Neutrophil (primary cell): Measurements from ENCODE around the gene TMEM171.

Experiments
- H3K27ac ChIP-seq: fragments of 200-600 bp; sonication (generic); 2 replicates; pipeline ENCODE4 v1.5.1; 2016; ENCODE audit warnings: mild to moderate bottlenecking, moderate library complexity
- H3K27me3 ChIP-seq: fragments of 200-600 bp; sonication (generic); 2 replicates; pipeline ENCODE4 v1.6.0; 2016; ENCODE audit warnings: mild to moderate bottlenecking
- H3K36me3 ChIP-seq: fragments of 200-600 bp; sonication (generic); 2 replicates; pipeline ENCODE4 v1.5.1; 2017
- H3K4me1 ChIP-seq, 2 experiments: fragments of 200-600 bp in 1 of 2; sonication (generic) in 1 of 2; 1 replicate in 1 of 2; 2 replicates in 1 of 2; pipeline versions ENCODE4 v1.5.1 to v1.6.1; 2013 to 2016; ENCODE audit warnings: low read depth in 1 of 2, low read length in 1 of 2, mild to moderate bottlenecking in 1 of 2, moderate library complexity in 1 of 2; ENCODE audit not compliant: control insufficient read depth in 1 of 2, insufficient read depth in 1 of 2
- H3K4me3 ChIP-seq, 2 experiments: fragments of 200-600 bp in 1 of 2; sonication (generic) in 1 of 2; 1 replicate in 1 of 2; 2 replicates in 1 of 2; pipeline ENCODE4 v1.5.1; 2013 to 2016; ENCODE audit warnings: low read depth in 1 of 2, low read length in 1 of 2, mild to moderate bottlenecking in 1 of 2, moderate library complexity in 1 of 2
- H3K9me3 ChIP-seq: fragments of 200-600 bp; sonication (generic); 2 replicates; pipeline ENCODE4 v1.5.1; 2016
- TF ChIP-seq, protein P1 (sequence below): fragments of 200-600 bp; sonication (generic); IDR thresholded peaks from 2 replicates; pipeline ENCODE4 v1.5.1; 2016; ENCODE audit warnings: antibody characterized with exemption

TMEM171 gene

DNA sequence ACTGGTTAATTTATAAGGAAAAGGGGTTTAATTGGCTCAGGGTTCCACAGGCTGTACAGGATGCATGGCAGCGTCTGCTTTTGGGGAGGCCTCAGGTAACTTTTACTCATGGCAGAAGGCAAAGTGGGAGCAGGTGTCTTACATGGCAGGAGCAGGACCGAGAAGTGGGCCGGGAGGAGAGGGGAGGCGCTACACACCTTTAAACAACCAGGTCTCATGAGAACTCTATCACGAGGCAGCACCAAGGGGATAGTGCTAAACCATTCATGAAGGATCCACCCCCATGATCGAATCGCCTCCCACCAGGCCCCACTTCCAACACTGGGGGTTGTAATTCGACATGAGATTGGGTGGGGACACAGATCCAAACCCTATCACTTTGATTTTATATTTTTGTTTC lies 21.7 kb downstream of the TMEM171 start:
- Histone ChIP-seq H3K27ac (no peak overlapping the region), H3K27me3 (peaks cover 65% of the 10 kb centered on the region)
- TF ChIP-seq, protein P1, sequence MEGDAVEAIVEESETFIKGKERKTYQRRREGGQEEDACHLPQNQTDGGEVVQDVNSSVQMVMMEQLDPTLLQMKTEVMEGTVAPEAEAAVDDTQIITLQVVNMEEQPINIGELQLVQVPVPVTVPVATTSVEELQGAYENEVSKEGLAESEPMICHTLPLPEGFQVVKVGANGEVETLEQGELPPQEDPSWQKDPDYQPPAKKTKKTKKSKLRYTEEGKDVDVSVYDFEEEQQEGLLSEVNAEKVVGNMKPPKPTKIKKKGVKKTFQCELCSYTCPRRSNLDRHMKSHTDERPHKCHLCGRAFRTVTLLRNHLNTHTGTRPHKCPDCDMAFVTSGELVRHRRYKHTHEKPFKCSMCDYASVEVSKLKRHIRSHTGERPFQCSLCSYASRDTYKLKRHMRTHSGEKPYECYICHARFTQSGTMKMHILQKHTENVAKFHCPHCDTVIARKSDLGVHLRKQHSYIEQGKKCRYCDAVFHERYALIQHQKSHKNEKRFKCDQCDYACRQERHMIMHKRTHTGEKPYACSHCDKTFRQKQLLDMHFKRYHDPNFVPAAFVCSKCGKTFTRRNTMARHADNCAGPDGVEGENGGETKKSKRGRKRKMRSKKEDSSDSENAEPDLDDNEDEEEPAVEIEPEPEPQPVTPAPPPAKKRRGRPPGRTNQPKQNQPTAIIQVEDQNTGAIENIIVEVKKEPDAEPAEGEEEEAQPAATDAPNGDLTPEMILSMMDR, result no peak

DNA sequence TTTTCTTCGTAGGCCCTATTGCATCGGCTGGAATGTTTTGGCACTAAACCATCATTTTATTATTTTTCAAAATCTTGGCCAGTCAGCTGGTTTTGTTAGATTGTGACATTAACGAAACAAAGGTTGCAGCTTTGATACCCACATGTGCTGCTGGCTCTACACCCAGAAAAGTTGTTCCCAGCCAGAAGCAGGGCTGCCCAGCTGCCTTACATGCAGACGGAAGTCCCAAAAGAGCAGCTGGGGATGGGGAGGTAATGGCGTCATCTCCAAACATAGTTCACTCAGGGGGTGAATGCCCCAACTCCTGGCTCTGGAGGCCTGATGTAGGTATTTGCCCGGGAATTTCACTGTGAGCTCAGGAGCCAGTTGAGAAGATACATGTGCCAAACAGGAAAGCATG lies 23.3 kb downstream of the TMEM171 start:
- TF ChIP-seq, protein P1, result no peak
- Histone ChIP-seq H3K4me1 (no peaks in the 10 kb centered on the region), H3K27ac (no peak overlapping the region), H3K36me3 (no peaks in the 10 kb centered on the region), H3K4me3 (no peak overlapping the region), H3K27me3 (peaks cover 63% of the 10 kb centered on the region), H3K9me3 (no peaks in the 10 kb centered on the region)

More for the DNA sequence above, 21.7 kb downstream of the TMEM171 start:
- H3K9me3 ChIP-seq, result no peaks in the 10 kb centered on the region
- H3K4me3 ChIP-seq, result no peak overlapping the region
- H3K4me1 ChIP-seq, result no peaks in the 10 kb centered on the region
- no peaks in the 10 kb centered on the region for H3K36me3 ChIP-seq

DNA sequence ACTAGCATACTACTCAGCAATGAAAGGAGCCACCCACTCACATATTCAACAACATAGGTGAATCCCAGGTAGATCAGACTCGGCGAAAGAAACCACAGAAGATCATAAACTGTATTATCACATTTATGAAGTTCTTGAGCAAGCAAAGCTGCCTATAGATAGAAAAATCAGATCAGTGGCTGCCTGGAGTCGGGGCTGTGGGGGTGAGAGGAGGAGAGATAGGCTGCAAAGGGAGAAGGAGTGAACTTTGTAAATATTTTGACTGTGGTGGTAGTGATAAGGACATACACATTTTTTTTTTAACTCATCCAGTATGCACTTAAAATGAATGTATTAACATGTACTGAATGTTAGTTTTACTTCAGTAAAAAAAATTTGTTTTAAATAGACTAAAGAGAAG lies 29.2 kb downstream of the TMEM171 start:
- H3K27me3 ChIP-seq, result peaks cover 61% of the 10 kb centered on the region

DNA sequence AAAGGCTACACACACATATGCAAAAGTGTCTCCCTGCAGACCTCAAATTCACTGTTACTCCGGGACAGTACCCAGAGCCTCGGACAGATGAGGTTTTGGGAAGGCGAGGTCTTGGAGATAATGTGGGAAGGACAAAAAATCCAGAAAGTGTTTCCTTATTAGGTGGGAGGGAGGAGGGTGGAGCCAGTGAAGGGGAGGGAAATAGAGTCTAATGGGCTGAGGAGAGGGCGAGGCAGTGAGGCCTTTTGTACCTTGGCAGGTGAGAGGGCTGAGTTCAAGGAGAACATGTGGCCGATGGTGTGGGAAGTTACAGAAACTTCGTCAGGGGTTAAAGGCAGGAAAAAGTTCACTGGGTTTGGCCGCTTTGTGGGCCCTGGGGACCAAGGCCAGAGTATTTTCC lies 30.5 kb downstream of the TMEM171 start:
- TF ChIP-seq, protein P1, result no peak
- H3K27me3 ChIP-seq, result peaks cover 60% of the 10 kb centered on the region
- H3K27ac ChIP-seq, result no peak overlapping the region
- H3K9me3 ChIP-seq, result no peaks in the 10 kb centered on the region
- no peaks in the 10 kb centered on the region for H3K36me3 ChIP-seq
- no peak overlapping the region for H3K4me3 ChIP-seq
- no peaks in the 10 kb centered on the region for H3K4me1 ChIP-seq

More for the DNA sequence above, 29.2 kb downstream of the TMEM171 start:
- H3K4me1 ChIP-seq, result no peaks in the 10 kb centered on the region
- no peaks in the 10 kb centered on the region for H3K36me3 ChIP-seq
- TF ChIP-seq, protein P1, result no peak
- no peaks in the 10 kb centered on the region for H3K9me3 ChIP-seq
- H3K4me3 ChIP-seq, result no peak overlapping the region
- no peak overlapping the region for H3K27ac ChIP-seq

DNA sequence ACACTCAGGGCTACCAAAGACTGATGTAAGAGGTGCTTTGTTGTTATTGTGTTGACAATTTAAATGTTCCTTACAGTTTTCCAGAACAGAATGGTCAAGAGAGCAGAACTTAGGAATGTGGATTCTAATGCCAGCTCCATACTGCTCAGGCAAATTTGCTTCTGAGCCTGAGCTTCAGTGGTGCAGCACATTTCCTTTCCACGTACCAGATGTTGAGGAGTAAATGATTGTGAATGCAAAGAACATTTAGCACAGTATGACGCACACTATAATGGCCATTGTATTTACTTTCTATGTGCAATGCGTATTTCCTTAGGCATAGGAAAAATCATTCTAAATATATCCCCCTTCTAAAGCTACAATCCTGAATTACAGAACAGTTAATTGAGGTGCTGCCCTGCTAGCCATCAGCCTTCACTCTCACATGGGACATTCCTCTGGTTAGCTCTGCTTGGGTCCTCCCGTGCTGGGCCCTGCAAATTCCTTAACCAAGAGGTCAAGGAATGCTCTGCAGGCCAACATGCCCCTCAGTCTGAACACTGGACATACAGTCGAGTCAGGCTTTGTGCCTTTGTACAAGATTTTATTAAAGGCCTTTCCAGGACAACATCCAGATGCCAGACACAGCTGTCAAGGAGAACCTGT lies 31.5 kb downstream of the TMEM171 start:
- H3K27ac ChIP-seq, result no peak overlapping the region
- peaks cover 57% of the 10 kb centered on the region for H3K27me3 ChIP-seq
- no peaks in the 10 kb centered on the region for H3K36me3 ChIP-seq
- TF ChIP-seq, protein P1, result no peak
- no peaks in the 10 kb centered on the region for H3K9me3 ChIP-seq
- H3K4me3 ChIP-seq, result no peak overlapping the region
- no peaks in the 10 kb centered on the region for H3K4me1 ChIP-seq
